Body of pancreas (tissue), 4 donors: ENCODE measurements around the gene PTPA. TPM values are rescaled to one million over a fixed set of nuclear protein-coding genes. Genes with fewer than 3 reads are reported as not detected.
"Not testable (repeated sequence)": the region's sequence is repeated elsewhere in the genome, so short reads cannot be mapped to it uniquely, and the experiment has no call there.

Experiments
- ATAC-seq: fragments of 150-250 bp; one replicate; pipeline ENCODE4 v1.9.1; 2016
- DNase-seq, 4 donors: peaks; one replicate each; pipeline ENCODE4 v3.0.0-alpha.2; 2019
- H3K27ac ChIP-seq, 4 donors: fragments of 200-600 bp; sonication (generic); 1 replicate in 3 of 4; 2 replicates in 1 of 4; pipeline versions ENCODE4 v1.5.1 to v1.6.1; 2016 to 2019; ENCODE audit warnings: mild to moderate bottlenecking in 1 of 4, mixed read lengths in 1 of 4, moderate library complexity in 1 of 4
- H3K27me3 ChIP-seq, 2 donors: fragments of 200-600 bp; sonication (generic); one replicate each; pipeline ENCODE4 v1.6.0; 2016; ENCODE audit warnings: mild to moderate bottlenecking in 1 of 2
- H3K36me3 ChIP-seq, 2 donors: fragments of 200-600 bp; sonication (generic); replicated peaks in 1 of 2; 2 replicates each; pipeline ENCODE4 v1.5.1; 2016; ENCODE audit warnings: low read depth in 2 of 2; ENCODE audit not compliant: insufficient read depth in 1 of 2
- H3K4me1 ChIP-seq: fragments of 200-600 bp; sonication (generic); one replicate; pipeline ENCODE4 v1.6.0; 2016
- H3K4me3 ChIP-seq, 2 donors: fragments of 200-600 bp; sonication (generic); 1 replicate in 1 of 2; 2 replicates in 1 of 2; pipeline ENCODE4 v1.5.1; 2016 to 2019
- H3K9me3 ChIP-seq, 3 donors: fragments of 200-600 bp; sonication (generic); 1 replicate in 2 of 3; 2 replicates in 1 of 3; pipeline ENCODE4 v1.5.1; 2016
- POLR2A ChIP-seq, 3 donors: fragments of 450-650 bp; IDR thresholded peaks; one replicate each; pipeline ENCODE4 v1.6.1; 2016; ENCODE audit warnings: antibody characterized with exemption in 3 of 3, mild to moderate bottlenecking in 2 of 3
- WGBS, 2 donors: methylation state at CpG; one replicate each; pipeline ENCODE4 v1.1.5; 2017; 5-methylcytosine and 5-hydroxymethylcytosine counted together
- intact Hi-C: fragments of 100-400 bp; cut with DNase I; formaldehyde crosslinking; loops from one replicate; pipeline ENCODE4 v1.15.1; 2023
- total RNA-seq, 2 donors: library from RNA; depleted of rRNA; stranded (reverse); fragments of >200 nt; gene quantifications; one replicate each; pipeline ENCODE4 v1.1.0, GENCODE V29; 2016
- TF ChIP-seq, protein P1 (sequence below), 7 experiments: fragments of 450-650 bp in 4 of 7; fragments of 200-600 bp in 3 of 7; sonication (generic) in 3 of 7; IDR thresholded peaks; one replicate each; pipeline ENCODE4 v1.5.1; 2016 to 2019; ENCODE audit warnings: antibody characterized with exemption in 7 of 7

Gene PTPA
- total RNA-seq, 2 donors from 2014 or later = 32.7 to 52.1 TPM

DNA sequence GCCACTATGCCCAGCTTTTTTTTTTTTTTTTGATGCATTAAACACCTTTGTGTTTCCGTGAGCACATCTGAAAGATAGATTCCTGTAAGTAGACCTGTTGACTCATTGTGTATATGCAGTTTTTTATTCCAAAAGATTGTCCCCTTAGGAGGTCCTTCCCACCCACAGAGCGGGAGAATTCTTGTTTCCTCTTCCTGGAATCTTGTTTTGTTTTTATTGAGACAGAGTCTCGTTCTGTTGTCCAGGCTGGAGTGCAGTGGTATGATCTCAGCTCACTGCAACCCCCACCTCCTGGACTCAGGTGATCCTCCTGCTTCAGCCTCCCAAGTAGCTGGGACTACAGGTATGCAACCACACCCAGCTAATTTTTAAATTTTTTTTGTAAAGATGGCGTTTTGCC is 7.6 kb downstream of the PTPA start:
- DNase-seq (no peak), ATAC-seq (no peak)
- Histone ChIP-seq H3K36me3 (peaks cover 0 to 3% of the 10 kb centered on the region in 2 donors), H3K4me1 (peaks cover 22% of the 10 kb centered on the region), H3K9me3 (no peaks in the 10 kb centered on the region), H3K27me3 (no peaks in the 10 kb centered on the region), H3K27ac (no peak overlapping the region), H3K4me3 (no peak overlapping the region)
- intact Hi-C loops = no loop called here
- TF ChIP-seq POLR2A (IDR thresholded peaks at IDR 0.05) = no peak
- TF ChIP-seq, protein P1, sequence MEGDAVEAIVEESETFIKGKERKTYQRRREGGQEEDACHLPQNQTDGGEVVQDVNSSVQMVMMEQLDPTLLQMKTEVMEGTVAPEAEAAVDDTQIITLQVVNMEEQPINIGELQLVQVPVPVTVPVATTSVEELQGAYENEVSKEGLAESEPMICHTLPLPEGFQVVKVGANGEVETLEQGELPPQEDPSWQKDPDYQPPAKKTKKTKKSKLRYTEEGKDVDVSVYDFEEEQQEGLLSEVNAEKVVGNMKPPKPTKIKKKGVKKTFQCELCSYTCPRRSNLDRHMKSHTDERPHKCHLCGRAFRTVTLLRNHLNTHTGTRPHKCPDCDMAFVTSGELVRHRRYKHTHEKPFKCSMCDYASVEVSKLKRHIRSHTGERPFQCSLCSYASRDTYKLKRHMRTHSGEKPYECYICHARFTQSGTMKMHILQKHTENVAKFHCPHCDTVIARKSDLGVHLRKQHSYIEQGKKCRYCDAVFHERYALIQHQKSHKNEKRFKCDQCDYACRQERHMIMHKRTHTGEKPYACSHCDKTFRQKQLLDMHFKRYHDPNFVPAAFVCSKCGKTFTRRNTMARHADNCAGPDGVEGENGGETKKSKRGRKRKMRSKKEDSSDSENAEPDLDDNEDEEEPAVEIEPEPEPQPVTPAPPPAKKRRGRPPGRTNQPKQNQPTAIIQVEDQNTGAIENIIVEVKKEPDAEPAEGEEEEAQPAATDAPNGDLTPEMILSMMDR (IDR thresholded peaks at IDR 0.05) = no peak
- WGBS, 2 donors = 59 to 77% methylated on average over 4 of the region's 4 CpGs

DNA sequence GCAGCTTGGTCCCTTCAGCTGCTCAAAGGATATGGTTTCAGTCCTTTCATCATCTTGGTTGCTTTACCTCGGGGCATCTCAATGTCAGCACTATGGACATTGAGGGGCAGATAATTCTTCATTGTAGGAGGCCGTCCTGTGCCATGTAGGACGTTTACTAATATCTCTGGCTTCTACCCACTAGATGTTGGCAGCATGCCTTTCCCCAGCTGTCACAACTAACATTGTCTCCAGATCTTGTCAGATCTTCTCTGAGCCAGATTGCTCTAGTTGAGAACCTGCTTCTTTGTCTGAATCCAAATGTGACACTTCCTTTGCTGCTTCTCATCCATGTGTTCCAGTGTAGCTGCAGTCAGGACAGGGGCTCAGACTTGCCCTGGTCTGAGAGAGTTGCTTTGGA is 10.3 kb downstream of the PTPA start:
- ATAC-seq = no peak
- no peak for DNase-seq
- intact Hi-C loops = no loop called here
- H3K27me3 ChIP-seq = no peaks in the 10 kb centered on the region
- 40 to 46% methylated on average over 3 of the region's 3 CpGs for WGBS, 2 donors
- no peak overlapping the region for H3K4me3 ChIP-seq
- no peaks in the 10 kb centered on the region for H3K9me3 ChIP-seq
- no peak overlapping the region for H3K27ac ChIP-seq
- no peaks in the 10 kb centered on the region for H3K4me1 ChIP-seq
- TF ChIP-seq, protein P1 (IDR thresholded peaks at IDR 0.05) = no peak
- TF ChIP-seq POLR2A (IDR thresholded peaks at IDR 0.05) = no peak
- peaks cover 0 to 7% of the 10 kb centered on the region in 2 donors for H3K36me3 ChIP-seq

DNA sequence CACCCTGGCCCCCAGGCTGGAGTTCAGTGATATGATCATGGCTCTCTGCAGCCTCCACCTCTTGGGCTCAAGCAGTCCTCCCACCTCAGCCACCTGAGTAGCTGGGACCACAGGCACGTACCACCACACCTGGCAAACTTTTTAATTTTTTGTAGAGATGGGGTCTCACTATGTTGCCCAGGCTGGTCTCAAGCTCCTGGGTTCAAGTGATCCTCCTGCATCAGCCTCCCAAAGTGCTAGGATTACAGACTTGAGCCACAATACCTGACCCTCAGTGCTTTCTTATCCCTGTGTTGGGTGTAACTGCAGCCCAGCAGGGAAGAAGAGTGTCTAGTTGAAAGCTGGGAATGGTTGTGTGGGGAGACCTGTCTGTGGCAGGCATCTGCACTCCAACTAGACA is 10.9 kb downstream of the PTPA start:
- Histone ChIP-seq H3K9me3 (no peaks in the 10 kb centered on the region), H3K27ac (no peak overlapping the region), H3K36me3 (peaks cover 0 to 7% of the 10 kb centered on the region in 2 donors), H3K4me1 (no peaks in the 10 kb centered on the region), H3K27me3 (no peaks in the 10 kb centered on the region), H3K4me3 (no peak overlapping the region)
- TF ChIP-seq, protein P1 (IDR thresholded peaks at IDR 0.05) = no peak
- TF ChIP-seq POLR2A (IDR thresholded peaks at IDR 0.05) = no peak
- intact Hi-C loops = no loop called here
- WGBS, 2 donors = 100% methylated on average over 1 of the region's 1 CpG
- DNase-seq (no peak), ATAC-seq (no peak)

DNA sequence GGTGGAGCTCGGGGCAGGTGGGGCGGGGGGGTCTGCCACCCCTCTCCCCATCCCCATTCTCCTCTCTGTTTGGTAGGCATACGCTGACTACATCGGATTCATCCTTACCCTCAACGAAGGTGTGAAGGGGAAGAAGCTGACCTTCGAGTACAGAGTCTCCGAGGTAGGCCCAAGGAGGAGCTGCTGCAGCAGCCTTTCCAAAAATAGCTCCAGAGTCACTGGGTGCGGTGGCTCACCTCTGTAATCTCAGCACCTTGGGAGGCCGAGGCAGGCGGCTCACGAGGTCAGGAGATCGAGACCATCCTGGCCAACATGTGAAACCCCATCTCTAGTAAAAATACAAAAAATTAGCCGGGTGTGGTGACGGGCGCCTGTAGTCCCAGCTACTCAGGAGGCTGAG is 11.8 kb downstream of the PTPA start:
- H3K27ac ChIP-seq, intact Hi-C loops, DNase-seq, H3K27me3 ChIP-seq, H3K9me3 ChIP-seq, H3K4me3 ChIP-seq, ATAC-seq, H3K4me1 ChIP-seq: not testable (repeated sequence)
- 94 to 97% methylated on average over 8 to 15 of the region's 15 CpGs for WGBS, 2 donors
- peaks cover 0 to 11% of the 10 kb centered on the region in 2 donors for H3K36me3 ChIP-seq

DNA sequence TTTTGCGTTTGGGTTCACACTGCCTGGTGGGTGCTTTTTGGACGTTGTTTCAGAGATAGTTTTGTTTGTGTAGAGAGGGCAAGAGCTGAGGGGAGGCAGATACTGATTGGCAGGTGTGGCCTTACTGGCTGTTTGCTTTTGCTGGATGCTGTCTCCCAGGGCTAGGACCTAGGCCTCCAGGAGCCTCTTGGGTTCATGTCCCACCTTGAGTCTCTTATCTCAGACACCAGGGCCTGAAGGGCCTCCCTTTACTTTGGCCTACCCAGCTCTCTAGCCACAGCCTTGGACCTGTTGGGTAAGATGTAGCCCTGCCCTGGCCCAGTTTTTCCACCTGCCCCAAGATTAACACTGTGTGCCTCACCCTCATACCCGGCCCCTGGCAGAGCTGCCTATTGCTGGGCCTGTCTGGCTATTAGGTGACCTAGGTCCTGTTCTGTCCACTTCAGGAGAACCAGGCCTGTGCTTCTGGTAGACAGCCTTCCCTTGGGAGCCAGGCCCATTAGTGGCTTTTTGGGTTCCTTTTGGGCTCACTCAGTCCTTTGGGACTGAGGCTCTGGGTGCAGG is 13.4 kb downstream of the PTPA start:
- H3K4me1 ChIP-seq = no peaks in the 10 kb centered on the region
- no peak for ATAC-seq
- 46 to 53% methylated on average over 2 to 3 of the region's 3 CpGs for WGBS, 2 donors
- intact Hi-C loops = loop anchor here (5.0 kb wide), 1 partner anchor 488 kb away; no protein-coding TSS in a partner anchor
- H3K36me3 ChIP-seq = peaks cover 0 to 12% of the 10 kb centered on the region in 2 donors
- H3K9me3 ChIP-seq = no peaks in the 10 kb centered on the region
- no peak for DNase-seq
- no peak overlapping the region for H3K4me3 ChIP-seq
- H3K27ac ChIP-seq = no peak overlapping the region
- TF ChIP-seq, protein P1 (IDR thresholded peaks at IDR 0.05) = no peak
- no peak for TF ChIP-seq POLR2A (IDR thresholded peaks at IDR 0.05)
- no peaks in the 10 kb centered on the region for H3K27me3 ChIP-seq
